Spleen (tissue), 7 donors: ENCODE results near the gene ARHGAP30.
A peak's percentile ranks its signal among the peaks of the same experiment; 100 is the strongest.

Experiments
- CTCF ChIP-seq, 11 experiments: fragments of 200-600 bp in 7 of 11; fragments of 450-650 bp in 4 of 11; sonication (generic) in 4 of 11; IDR thresholded peaks in 8 of 11; conservative IDR thresholded peaks in 3 of 11; 1 replicate in 7 of 11; 2 replicates in 4 of 11; pipeline versions ENCODE4 v1.4.0 to v1.8.0; 2016 to 2021; ENCODE audit warnings: antibody characterized with exemption in 11 of 11, inconsistent platforms in 4 of 11, mild to moderate bottlenecking in 1 of 11
- POLR2A ChIP-seq, 3 donors: fragments of 450-650 bp; IDR thresholded peaks; one replicate each; pipeline ENCODE4 v1.5.1; 2017; ENCODE audit warnings: antibody characterized with exemption in 3 of 3, mild to moderate bottlenecking in 1 of 3
- donor health status: DM: no; HTN: no; CAD: no; lungs with moderate emphysema.
- donor health status: DM: no; HTN: no; CAD: no.
- donor health status: DM: no; HTN: no; CAD: no.

- TF ChIP-seq CTCF (IDR thresholded peaks at IDR 0.05 in 8 of 11, conservative IDR thresholded peaks at IDR 0.05 in 3 of 11) (peak; percentile 37 to 80 (median 76)), POLR2A (IDR thresholded peaks at IDR 0.05) (no peak)
These were observed 72.2 kb downstream of the ARHGAP30 start for GRCh38 chr1:160997323-160998038.
